Stimulated activated CD8-positive, alpha-beta memory T cell treated with anti-CD3 and anti-CD28 coated beads, Interleukin-4, amount 100 ng/mL, for 1 hour (primary cell): ENCODE data around the gene RTN4R.
A peak's percentile ranks its signal among the peaks of the same experiment; 100 is the strongest.

Source experiments
- DNase-seq, 2 donors: peaks; one replicate each; pipeline ENCODE4 v3.0.0-alpha.2; 2020; ENCODE audit warnings: low read depth in 2 of 2, low spot score in 1 of 2

Gene RTN4R

GRCh38 chr22:20218987-20219386 is 49.1 kb downstream of the RTN4R start:
- DNase-seq: no peak

- no peak for DNase-seq
Measured at GRCh38 chr22:20218326-20218872, 49.7 kb downstream of the RTN4R start.

GRCh38 chr22:20217563-20217962 is 50.6 kb downstream of the RTN4R start:
- no peak for DNase-seq

- no peak for DNase-seq
Measured at GRCh38 chr22:20216863-20217499, 51.1 kb downstream of the RTN4R start.

GRCh38 chr22:20215742-20216141 is 52.4 kb downstream of the RTN4R start:
- DNase-seq: no peak

GRCh38 chr22:20214853-20215252 is 53.3 kb downstream of the RTN4R start:
- no peak for DNase-seq

- DNase-seq: no peak
Measured at GRCh38 chr22:20213833-20214708, 54.0 kb downstream of the RTN4R start.

GRCh38 chr22:20212754-20213699 is 55.1 kb downstream of the RTN4R start:
- no peak for DNase-seq

GRCh38 chr22:20211997-20212753 is 55.9 kb downstream of the RTN4R start:
- no peak for DNase-seq

- no peak for DNase-seq
Measured at GRCh38 chr22:20211409-20211996, 56.6 kb downstream of the RTN4R start.

GRCh38 chr22:20210473-20211059 is 57.6 kb downstream of the RTN4R start:
- DNase-seq: no peak

GRCh38 chr22:20209761-20210250 is 58.3 kb downstream of the RTN4R start:
- no peak for DNase-seq

- DNase-seq: no peak
Measured at GRCh38 chr22:20208713-20209310, 59.3 kb downstream of the RTN4R start.

- no peak for DNase-seq
Measured at GRCh38 chr22:20207277-20208025, 60.7 kb downstream of the RTN4R start.

GRCh38 chr22:20206709-20207215 is 61.4 kb downstream of the RTN4R start:
- DNase-seq: no peak

- DNase-seq: peak; percentile 24 to 40
Measured at GRCh38 chr22:20205964-20206708, 62.0 kb downstream of the RTN4R start.

GRCh38 chr22:20205464-20205963 is 62.6 kb downstream of the RTN4R start:
- DNase-seq: no peak
